Gastrocnemius medialis (tissue), 4 donors: ENCODE measurements around the gene PSPH. TPM values are rescaled to one million over a fixed set of nuclear protein-coding genes. Genes with fewer than 3 reads are reported as not detected.
A peak's percentile ranks its signal among the peaks of the same experiment; 100 is the strongest.
"Not testable (repeated sequence)": the region's sequence is repeated elsewhere in the genome, so short reads cannot be mapped to it uniquely, and the experiment has no call there.

Experiments
- ATAC-seq, 2 donors: fragments of 150-250 bp; one replicate each; pipeline ENCODE4 v1.9.1; 2016
- DNase-seq, 2 donors: peaks; one replicate each; pipeline ENCODE4 v3.0.0-alpha.2; 2019
- H3K27ac ChIP-seq, 4 donors: fragments of 200-600 bp; sonication (generic); 1 replicate in 1 of 4; 2 replicates in 3 of 4; pipeline ENCODE4 v1.5.1; 2016 to 2018; ENCODE audit warnings: mild to moderate bottlenecking in 2 of 4, moderate library complexity in 1 of 4
- H3K27me3 ChIP-seq, 3 donors: fragments of 200-600 bp; sonication (generic) in 2 of 3; 1 replicate in 1 of 3; 2 replicates in 2 of 3; pipeline versions ENCODE4 v1.5.1 to v1.6.0; 2016 to 2019; ENCODE audit warnings: mild to moderate bottlenecking in 1 of 3, moderate library complexity in 1 of 3
- H3K36me3 ChIP-seq, 2 donors: fragments of 200-600 bp; sonication (generic) in 1 of 2; one replicate each; pipeline ENCODE4 v1.5.1; 2017 to 2018
- H3K4me1 ChIP-seq, 2 donors: fragments of 200-600 bp; sonication (generic) in 1 of 2; one replicate each; pipeline ENCODE4 v1.5.1; 2016 to 2017; ENCODE audit warnings: mild to moderate bottlenecking in 2 of 2
- H3K4me3 ChIP-seq, 4 donors: fragments of 200-600 bp; sonication (generic) in 3 of 4; 1 replicate in 1 of 4; 2 replicates in 3 of 4; pipeline ENCODE4 v1.5.1; 2016 to 2019; ENCODE audit warnings: mild to moderate bottlenecking in 2 of 4
- H3K9me3 ChIP-seq, 3 donors: fragments of 200-600 bp; sonication (generic) in 2 of 3; 1 replicate in 1 of 3; 2 replicates in 2 of 3; pipeline ENCODE4 v1.5.1; 2016 to 2019
- CTCF ChIP-seq, 5 experiments: fragments of 450-650 bp in 3 of 5; fragments of 200-600 bp in 2 of 5; sonication (generic) in 2 of 5; IDR thresholded peaks in 4 of 5; conservative IDR thresholded peaks in 1 of 5; 1 replicate in 4 of 5; 2 replicates in 1 of 5; pipeline ENCODE4 v1.5.1; 2016 to 2019; ENCODE audit warnings: antibody characterized with exemption in 5 of 5, mild to moderate bottlenecking in 3 of 5, moderate library complexity in 3 of 5
- POLR2A ChIP-seq, 2 donors: fragments of 450-650 bp; IDR thresholded peaks; one replicate each; pipeline ENCODE4 v1.6.1; 2017; ENCODE audit warnings: antibody characterized with exemption in 2 of 2, mild to moderate bottlenecking in 2 of 2, moderate library complexity in 2 of 2
- in situ Hi-C, 4 donors: fragments of 200-750 bp; cut with MboI; loops; one replicate each; pipeline versions ENCODE4 v1.15.0 to v1.8.0; 2017; ENCODE audit warnings: low sequenced_read_pairs in 4 of 4
- intact Hi-C: fragments of 100-400 bp; cut with DNase I; formaldehyde crosslinking; loops from one replicate; pipeline ENCODE4 v1.15.1; 2023; ENCODE audit warnings: low total_unique reads
- total RNA-seq, 4 donors: library from RNA; depleted of rRNA; stranded (reverse); fragments of >200 nt; gene quantifications; one replicate each; pipeline versions ENCODE4 v1.1.0 to v1.2.3, GENCODE V29; 2016

PSPH gene
- total RNA-seq, 4 donors from 2014 or later: 2.1 to 4.7 (median 3.9) TPM

- in situ Hi-C loops (no loop called here), intact Hi-C loops (no loop called here)
- Histone ChIP-seq H3K27ac (no peak overlapping the region), H3K36me3 (peaks cover 0 to 5% of the 10 kb centered on the region in 2 donors), H3K9me3 (no peaks in the 10 kb centered on the region), H3K27me3 (no peaks in the 10 kb centered on the region), H3K4me3 (no peak overlapping the region), H3K4me1 (peaks cover 18 to 22% of the 10 kb centered on the region in 2 donors)
- ATAC-seq: no peak
- TF ChIP-seq POLR2A (IDR thresholded peaks at IDR 0.05) (no peak), CTCF (IDR thresholded peaks at IDR 0.05 in 4 of 5, conservative IDR thresholded peaks at IDR 0.05 in 1 of 5) (no peak)
- no peak for DNase-seq
Observed at GRCh38 chr7:56048245-56048644, 3.0 kb downstream of the PSPH start.

- in situ Hi-C loops: not testable (repeated sequence)
- H3K4me1 ChIP-seq: peaks cover 14 to 17% of the 10 kb centered on the region in 2 donors
Observed at GRCh38 chr7:56047446-56048116, 3.7 kb downstream of the PSPH start.

GRCh38 chr7:56046721-56047445, 4.4 kb downstream of the PSPH start:
- Histone ChIP-seq H3K4me3 (no peak overlapping the region), H3K36me3 (peaks cover 0 to 5% of the 10 kb centered on the region in 2 donors), H3K9me3 (no peaks in the 10 kb centered on the region), H3K27ac (no peak overlapping the region), H3K27me3 (no peaks in the 10 kb centered on the region), H3K4me1 (peaks cover 9 to 12% of the 10 kb centered on the region in 2 donors)
- intact Hi-C loops (no loop called here), in situ Hi-C loops (no loop called here)
- DNase-seq (no peak), ATAC-seq (no peak)
- TF ChIP-seq CTCF (IDR thresholded peaks at IDR 0.05 in 4 of 5, conservative IDR thresholded peaks at IDR 0.05 in 1 of 5) (no peak), POLR2A (IDR thresholded peaks at IDR 0.05) (no peak)

More at GRCh38 chr7:56047446-56048116, 3.7 kb downstream of the PSPH start:
- intact Hi-C loops, H3K27me3 ChIP-seq, ATAC-seq, H3K27ac ChIP-seq, H3K4me3 ChIP-seq, DNase-seq, H3K36me3 ChIP-seq, H3K9me3 ChIP-seq: not testable (repeated sequence)

- in situ Hi-C loops, intact Hi-C loops: not testable (repeated sequence)
Observed at GRCh38 chr7:56045758-56046157, 5.5 kb downstream of the PSPH start.

GRCh38 chr7:56040730-56041129, 10.5 kb downstream of the PSPH start:
- no peak overlapping the region for H3K4me3 ChIP-seq
- DNase-seq: no peak
- ATAC-seq: no peak
- in situ Hi-C loops (no loop called here), intact Hi-C loops (no loop called here)
- no peaks in the 10 kb centered on the region for H3K27me3 ChIP-seq
- TF ChIP-seq POLR2A (IDR thresholded peaks at IDR 0.05): no peak
- H3K27ac ChIP-seq: no peak overlapping the region
- no peaks in the 10 kb centered on the region for H3K4me1 ChIP-seq
- H3K36me3 ChIP-seq: peaks cover 0 to 5% of the 10 kb centered on the region in 2 donors
- H3K9me3 ChIP-seq: no peaks in the 10 kb centered on the region

More at GRCh38 chr7:56045758-56046157, 5.5 kb downstream of the PSPH start:
- not testable (repeated sequence) for H3K36me3 ChIP-seq, ATAC-seq, H3K27me3 ChIP-seq, H3K9me3 ChIP-seq, H3K4me3 ChIP-seq, H3K27ac ChIP-seq, DNase-seq
- peaks cover 7 to 11% of the 10 kb centered on the region in 2 donors for H3K4me1 ChIP-seq

- H3K4me1 ChIP-seq: peaks cover 0 to 5% of the 10 kb centered on the region in 2 donors
- H3K36me3 ChIP-seq: no peaks in the 10 kb centered on the region
- intact Hi-C loops (no loop called here), in situ Hi-C loops (no loop called here)
- no peaks in the 10 kb centered on the region for H3K27me3 ChIP-seq
- peak; percentile 12 to 23 for DNase-seq
- ATAC-seq: peak; percentile 65 to 91
- TF ChIP-seq CTCF (IDR thresholded peaks at IDR 0.05 in 4 of 5, conservative IDR thresholded peaks at IDR 0.05 in 1 of 5) (peak in 3 of 5 experiments; percentile 14 to 48 (median 19)), POLR2A (IDR thresholded peaks at IDR 0.05) (no peak)
- peak overlapping the region; percentile 57 to 74 (median 68) for H3K4me3 ChIP-seq
- H3K9me3 ChIP-seq: no peaks in the 10 kb centered on the region
- H3K27ac ChIP-seq: peak overlapping the region in 2 of 4 donors; percentile 10 to 34
Observed at GRCh38 chr7:56033671-56034432, 17.4 kb downstream of the PSPH start.

- H3K27me3 ChIP-seq, in situ Hi-C loops, H3K4me1 ChIP-seq, DNase-seq, H3K27ac ChIP-seq, H3K9me3 ChIP-seq, H3K4me3 ChIP-seq, H3K36me3 ChIP-seq, intact Hi-C loops, ATAC-seq: not testable (repeated sequence)
Observed at GRCh38 chr7:56032578-56032977, 18.7 kb downstream of the PSPH start.

GRCh38 chr7:56031556-56031955, 19.7 kb downstream of the PSPH start:
- DNase-seq, in situ Hi-C loops, H3K27me3 ChIP-seq, H3K27ac ChIP-seq, H3K36me3 ChIP-seq, ATAC-seq, intact Hi-C loops, H3K9me3 ChIP-seq, H3K4me3 ChIP-seq, H3K4me1 ChIP-seq: not testable (repeated sequence)
